HG03575 (cell line): ENCODE data around the gene SUV39H2.
"Not testable (repeated sequence)": the region's sequence is repeated elsewhere in the genome, so short reads cannot be mapped to it uniquely, and the experiment has no call there.

ENCODE experiments used
- ATAC-seq: cut with Tn5 transposase; IDR thresholded peaks from one replicate; pipeline ENCODE4 v1.9.1; 2021; ENCODE audit not compliant: unreplicated experiment, insufficient number of reproducible peaks, low FRiP score; ENCODE audit errors: extremely low read depth

SUV39H2 gene

GRCh38 chr10:14878266-14879123, at the start of gene SUV39H2:
Gene SUV39H2 (plus strand): TSS chr10:14878866. CDS start chr10:14878889, 23 bp downstream.
- ATAC-seq, result peak; percentile 54

GRCh38 chr10:14833106-14833505, 45.6 kb upstream of the SUV39H2 start:
- ATAC-seq, result no peak

GRCh38 chr10:14836208-14836607, 42.5 kb upstream of the SUV39H2 start:
- ATAC-seq, result no peak

GRCh38 chr10:14837003-14837756, 41.5 kb upstream of the SUV39H2 start:
- ATAC-seq, result no peak

- ATAC-seq, result peak; percentile 81
Observed at GRCh38 chr10:14837757-14838581, 40.7 kb upstream of the SUV39H2 start, which contains the start of the genes CDNF, HSPA14 and MSANTD7. Gene CDNF (minus strand): TSS chr10:14838037. CDS start chr10:14837946, 91 bp downstream. Gene HSPA14 (plus strand): TSS chr10:14838306. CDS start chr10:14838403, 97 bp downstream. Gene MSANTD7 (plus strand): TSS chr10:14838306. CDS start chr10:14842285, 3,979 bp downstream.

- no peak for ATAC-seq
Observed at GRCh38 chr10:14838582-14839304, 39.9 kb upstream of the SUV39H2 start.

GRCh38 chr10:14839305-14839695, 39.4 kb upstream of the SUV39H2 start:
- no peak for ATAC-seq

GRCh38 chr10:14840178-14840577, 38.5 kb upstream of the SUV39H2 start:
- ATAC-seq, result no peak

GRCh38 chr10:14843327-14843988, 35.2 kb upstream of the SUV39H2 start:
- ATAC-seq, result no peak

- no peak for ATAC-seq
Observed at GRCh38 chr10:14844948-14845347, 33.7 kb upstream of the SUV39H2 start.

- ATAC-seq, result no peak
Observed at GRCh38 chr10:14852236-14852635, 26.4 kb upstream of the SUV39H2 start.

- ATAC-seq, result no peak
Observed at GRCh38 chr10:14855453-14855852, 23.2 kb upstream of the SUV39H2 start.

GRCh38 chr10:14858338-14858960, 20.2 kb upstream of the SUV39H2 start:
- ATAC-seq, result no peak

- ATAC-seq, result no peak
Observed at GRCh38 chr10:14859043-14859442, 19.6 kb upstream of the SUV39H2 start.

GRCh38 chr10:14859775-14860174, 18.9 kb upstream of the SUV39H2 start:
- no peak for ATAC-seq

GRCh38 chr10:14860791-14861190, 17.9 kb upstream of the SUV39H2 start:
- no peak for ATAC-seq

- ATAC-seq, result not testable (repeated sequence)
Observed at GRCh38 chr10:14864466-14864865, 14.2 kb upstream of the SUV39H2 start.
